ENCODE results near the gene ELANE.
"Not testable (repeated sequence)": the region's sequence is repeated elsewhere in the genome, so short reads cannot be mapped to it uniquely, and the experiment has no call there.

The ELANE gene

DNA sequence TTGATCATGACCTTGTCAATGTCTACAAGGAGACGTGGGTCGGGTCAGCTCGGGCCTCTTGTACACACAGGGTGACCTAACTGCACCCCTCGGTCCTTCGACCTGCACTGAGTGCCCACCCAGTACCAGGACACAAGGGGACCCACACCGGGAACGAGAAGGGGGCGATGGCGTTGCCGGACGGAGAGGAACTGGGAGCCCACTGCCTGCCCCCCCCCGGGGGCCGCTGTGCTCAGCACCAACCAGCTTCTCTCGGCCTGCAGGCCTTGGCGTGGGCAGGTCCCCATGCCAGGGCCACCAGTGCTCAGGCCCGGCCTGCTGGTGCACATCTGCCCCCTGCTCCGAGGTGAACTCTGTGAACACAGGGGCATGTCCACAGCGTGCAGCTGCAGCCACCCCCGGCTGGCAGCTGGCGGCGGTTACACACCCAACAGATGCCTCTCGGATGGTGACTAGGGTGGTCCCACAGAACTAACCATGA, 21.5 kb downstream of the ELANE start:
- H3K27ac Mint-ChIP-seq: no peak overlapping the region
- H3K4me1 Mint-ChIP-seq: peaks cover 30% of the 10 kb centered on the region
- ATAC-seq: no peak
- no peaks in the 10 kb centered on the region for H3K27me3 Mint-ChIP-seq
- H3K36me3 Mint-ChIP-seq: peaks cover 30% of the 10 kb centered on the region
- H3K9me3 Mint-ChIP-seq: no peaks in the 10 kb centered on the region
- no peak overlapping the region for H3K4me3 Mint-ChIP-seq

DNA sequence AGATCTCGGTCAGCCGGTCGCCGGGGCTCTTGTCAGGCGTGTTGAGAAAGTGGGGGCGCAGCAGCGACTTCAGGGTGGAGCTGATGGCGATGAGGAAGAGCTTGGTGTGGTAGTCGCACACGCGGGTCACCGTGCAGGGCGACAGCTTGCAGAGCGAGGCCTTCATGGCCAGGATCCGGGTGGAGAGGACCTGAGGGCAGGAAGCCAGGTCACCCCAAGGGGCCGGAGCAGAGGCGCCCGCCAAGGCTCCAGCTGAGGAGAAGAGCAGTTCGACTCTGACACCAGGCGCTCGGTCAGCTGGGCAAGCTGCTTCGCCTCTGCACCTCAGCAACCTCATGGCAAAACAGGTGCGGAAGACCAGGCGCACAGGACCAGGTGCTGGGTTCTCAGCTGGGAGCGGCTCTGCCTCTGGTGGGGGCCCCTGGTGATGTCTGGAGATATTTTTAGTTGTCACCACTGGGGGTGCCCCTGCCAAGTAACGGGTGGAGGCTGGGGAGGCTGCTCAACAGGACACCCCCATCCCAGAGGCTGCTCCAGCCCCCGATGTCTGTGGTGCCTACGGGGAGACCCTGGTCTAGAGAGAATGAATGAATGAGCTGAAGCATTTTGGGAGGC, 23.3 kb downstream of the ELANE start:
- Mint-ChIP-seq H3K27me3 (no peaks in the 10 kb centered on the region), H3K4me1 (peaks cover 37% of the 10 kb centered on the region), H3K36me3 (peaks cover 30% of the 10 kb centered on the region), H3K27ac (no peak overlapping the region), H3K4me3 (no peak overlapping the region), H3K9me3 (no peaks in the 10 kb centered on the region)
- ATAC-seq: no peak

DNA sequence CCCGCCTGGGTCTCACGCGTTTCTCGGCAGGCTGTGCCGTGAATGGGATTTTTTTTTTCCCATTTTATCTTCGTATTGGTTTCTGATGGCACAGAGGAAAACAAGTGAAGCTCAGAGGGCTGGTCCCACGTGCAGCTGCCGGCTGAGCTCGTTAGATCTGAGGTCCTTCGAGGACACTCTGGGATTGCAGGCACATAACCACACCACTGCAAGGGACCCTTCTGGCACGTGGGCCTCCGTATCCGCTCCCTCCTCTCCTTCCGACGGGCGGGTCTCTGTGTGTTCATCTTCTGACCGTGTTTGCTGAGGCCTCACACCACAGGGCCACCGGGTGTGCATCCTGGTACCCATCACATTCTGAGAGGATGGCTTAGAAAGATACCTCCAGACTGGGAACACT, 24.0 kb downstream of the ELANE start:
- Mint-ChIP-seq H3K27ac (no peak overlapping the region), H3K4me3 (no peak overlapping the region), H3K36me3 (peaks cover 24% of the 10 kb centered on the region), H3K9me3 (no peaks in the 10 kb centered on the region), H3K27me3 (no peaks in the 10 kb centered on the region), H3K4me1 (peaks cover 34% of the 10 kb centered on the region)
- ATAC-seq: no peak

DNA sequence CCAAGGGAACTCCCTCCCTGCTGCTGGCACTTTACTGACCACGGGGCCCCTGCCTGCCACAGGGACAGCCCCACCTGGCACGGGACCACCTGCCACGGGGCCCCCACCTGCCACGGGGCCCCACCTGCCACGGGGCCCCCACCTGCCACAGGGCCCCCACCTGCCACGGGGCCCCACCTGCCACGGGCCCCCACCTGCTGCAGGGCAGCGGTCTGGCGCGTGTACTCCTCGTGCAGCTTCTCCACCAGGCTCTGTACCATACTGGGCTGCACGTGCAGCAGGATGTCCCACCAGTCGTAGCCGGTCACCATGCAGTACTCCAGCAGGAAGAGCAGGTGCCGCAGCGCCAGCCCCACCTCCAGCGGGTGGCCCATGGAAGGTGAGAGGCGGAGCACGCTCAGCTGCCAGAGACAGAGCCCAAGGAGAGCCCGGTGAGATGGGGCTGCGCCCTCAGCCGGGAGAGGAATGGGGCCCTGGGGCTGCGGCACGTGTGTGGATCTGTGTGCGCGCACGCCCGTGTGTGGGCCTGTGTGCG, 24.7 kb downstream of the ELANE start:
- no peaks in the 10 kb centered on the region for H3K27me3 Mint-ChIP-seq
- no peak overlapping the region for H3K4me3 Mint-ChIP-seq
- no peaks in the 10 kb centered on the region for H3K9me3 Mint-ChIP-seq
- ATAC-seq: no peak
- H3K27ac Mint-ChIP-seq: no peak overlapping the region
- H3K4me1 Mint-ChIP-seq: peaks cover 26% of the 10 kb centered on the region
- peaks cover 25% of the 10 kb centered on the region for H3K36me3 Mint-ChIP-seq

DNA sequence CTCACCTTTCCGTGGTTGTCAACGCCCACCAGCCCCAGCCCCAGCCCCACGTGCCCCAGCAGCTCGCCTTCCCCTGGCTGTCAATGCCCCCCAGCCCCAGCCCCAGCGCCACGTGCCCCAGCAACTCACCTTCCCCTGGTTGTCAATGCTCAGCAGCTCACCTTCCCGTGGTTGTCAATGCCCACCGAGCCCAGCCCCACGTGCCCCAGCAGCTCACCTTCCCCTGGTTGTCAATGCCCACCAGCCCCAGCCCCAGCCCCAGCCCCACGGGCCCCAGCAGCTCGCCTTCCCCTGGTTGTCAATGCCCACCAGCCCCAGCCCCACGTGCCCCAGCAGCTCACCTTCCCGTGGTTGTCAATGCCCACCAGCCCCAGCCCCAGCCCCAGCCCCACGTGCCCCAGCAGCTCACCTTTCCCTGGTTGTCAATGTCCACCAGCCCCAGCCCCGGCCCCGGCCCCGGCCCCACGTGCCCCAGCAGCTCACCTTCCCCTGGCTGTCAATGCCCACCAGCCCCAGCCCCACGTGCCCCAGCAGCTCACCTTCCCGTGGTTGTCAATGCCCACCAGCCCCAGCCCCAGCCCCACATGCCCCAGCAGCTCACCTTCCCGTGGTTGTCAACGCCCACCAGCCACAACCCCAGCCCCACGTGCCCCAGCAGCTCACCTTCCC, 26.0 kb downstream of the ELANE start:
- not testable (repeated sequence) for H3K4me3 Mint-ChIP-seq, H3K9me3 Mint-ChIP-seq, H3K27me3 Mint-ChIP-seq, ATAC-seq, H3K27ac Mint-ChIP-seq
- Mint-ChIP-seq H3K36me3 (peaks cover 38% of the 10 kb centered on the region), H3K4me1 (peaks cover 17% of the 10 kb centered on the region)

DNA sequence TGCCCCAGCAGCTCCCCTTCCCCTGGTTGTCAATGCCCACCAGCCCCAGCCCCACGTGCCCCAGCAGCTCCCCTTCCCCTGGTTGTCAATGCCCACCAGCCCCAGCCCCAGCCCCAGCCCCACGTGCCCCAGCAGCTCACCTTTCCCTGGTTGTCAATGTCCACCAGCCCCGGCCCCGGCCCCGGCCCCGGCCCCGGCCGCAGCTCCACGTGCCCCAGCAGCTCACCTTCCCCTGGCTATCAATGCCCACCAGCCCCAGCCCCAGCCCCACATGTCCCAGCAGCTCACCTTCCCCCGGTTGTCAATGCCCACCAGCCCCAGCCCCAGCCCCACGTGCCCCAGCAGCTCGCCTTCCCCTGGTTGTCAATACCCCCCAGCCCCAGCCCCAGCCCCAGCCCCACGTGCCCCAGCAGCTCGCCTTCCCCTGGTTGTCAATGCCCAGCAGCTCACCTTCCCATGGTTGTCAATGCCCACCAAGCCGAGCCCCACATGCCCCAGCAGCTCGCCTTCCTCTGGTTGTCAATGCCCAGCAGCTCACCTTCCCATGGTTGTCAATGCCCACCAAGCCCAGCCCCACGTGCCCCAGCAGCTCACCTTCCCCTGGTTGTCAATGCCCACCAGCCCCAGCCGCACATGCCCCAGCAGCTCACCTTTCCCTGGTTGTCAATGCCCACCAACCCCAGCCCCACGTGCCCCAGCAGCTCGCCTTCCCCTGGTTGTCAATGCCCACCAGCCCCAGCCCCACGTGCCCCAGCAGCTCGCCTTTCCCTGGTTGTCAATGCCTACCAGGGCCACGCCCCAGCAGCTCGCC, 26.9 kb downstream of the ELANE start:
- not testable (repeated sequence) for H3K27me3 Mint-ChIP-seq, ATAC-seq, H3K9me3 Mint-ChIP-seq, H3K27ac Mint-ChIP-seq, H3K4me3 Mint-ChIP-seq
- peaks cover 17% of the 10 kb centered on the region for H3K4me1 Mint-ChIP-seq
- peaks cover 44% of the 10 kb centered on the region for H3K36me3 Mint-ChIP-seq

DNA sequence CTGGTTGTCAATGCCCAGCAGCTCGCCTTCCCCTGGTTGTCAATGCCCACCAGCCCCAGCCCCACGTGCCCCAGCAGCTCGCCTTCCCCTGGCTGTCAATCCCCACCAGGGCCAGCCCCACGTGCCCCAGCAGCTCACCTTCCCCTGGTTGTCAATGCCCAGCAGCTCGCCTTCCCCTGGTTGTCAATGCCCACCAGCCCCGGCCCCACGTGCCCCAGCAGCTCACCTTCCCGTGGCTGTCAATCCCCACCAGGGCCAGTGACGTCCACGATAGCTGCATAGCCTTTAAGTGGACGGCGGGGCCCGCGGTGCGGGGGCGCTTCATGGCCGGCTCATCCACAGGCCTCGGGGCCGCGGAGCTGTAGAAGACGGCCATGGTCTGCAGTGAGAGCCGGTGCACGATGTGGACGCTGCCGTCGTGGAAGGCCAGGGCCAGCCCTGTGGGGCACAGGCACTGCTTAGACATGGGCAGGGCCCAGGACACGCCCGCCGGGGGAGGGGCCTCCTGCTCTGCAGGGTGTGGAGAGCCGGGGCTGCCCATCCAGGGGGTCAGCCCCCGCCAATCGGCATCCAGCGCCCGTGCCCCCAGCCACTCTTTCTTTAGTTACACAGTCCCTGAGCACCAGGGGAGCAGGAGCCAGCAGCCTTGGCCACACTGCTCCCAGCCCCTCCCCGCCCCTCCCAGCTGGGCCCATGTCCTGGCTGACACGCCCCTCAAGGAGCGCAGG, 27.8 kb downstream of the ELANE start:
- Mint-ChIP-seq H3K4me3 (no peak overlapping the region), H3K27me3 (no peaks in the 10 kb centered on the region), H3K36me3 (peaks cover 44% of the 10 kb centered on the region), H3K9me3 (no peaks in the 10 kb centered on the region), H3K4me1 (peaks cover 17% of the 10 kb centered on the region), H3K27ac (no peak overlapping the region)
- ATAC-seq: no peak

DNA sequence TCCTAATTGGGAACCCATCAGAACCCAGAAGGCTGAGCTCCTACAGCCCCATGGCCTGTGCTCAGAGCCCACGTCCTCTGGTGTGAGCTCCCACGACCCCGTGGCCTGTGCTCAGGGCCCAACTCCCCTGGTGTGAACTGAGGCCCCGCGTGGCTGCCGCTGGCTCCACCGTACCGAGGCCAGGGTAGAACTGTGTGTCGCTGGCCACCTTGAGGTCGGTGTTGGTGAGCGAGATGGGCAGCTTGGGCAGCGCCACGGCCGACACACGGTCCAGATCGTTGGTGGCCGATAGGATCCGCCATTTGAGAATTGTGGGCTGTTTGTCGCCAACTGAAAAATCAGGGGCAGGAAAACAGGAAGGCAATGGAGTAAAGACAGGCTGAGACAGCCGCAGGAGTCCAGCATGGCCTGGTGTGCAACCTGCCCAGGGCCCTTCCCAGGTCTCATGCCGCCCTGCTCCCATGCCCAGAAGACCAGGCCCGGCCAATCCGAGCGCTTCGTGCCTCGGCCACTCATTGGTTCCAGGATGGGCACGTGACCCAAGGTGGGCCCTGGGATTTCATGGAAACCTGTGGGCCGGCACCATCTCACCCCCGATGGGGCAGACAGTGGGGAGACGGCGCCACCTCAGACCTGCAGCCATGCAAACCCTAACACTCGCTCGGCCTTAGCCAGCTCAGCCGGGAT, 29.4 kb downstream of the ELANE start:
- Mint-ChIP-seq H3K9me3 (no peaks in the 10 kb centered on the region), H3K36me3 (peaks cover 47% of the 10 kb centered on the region)

DNA sequence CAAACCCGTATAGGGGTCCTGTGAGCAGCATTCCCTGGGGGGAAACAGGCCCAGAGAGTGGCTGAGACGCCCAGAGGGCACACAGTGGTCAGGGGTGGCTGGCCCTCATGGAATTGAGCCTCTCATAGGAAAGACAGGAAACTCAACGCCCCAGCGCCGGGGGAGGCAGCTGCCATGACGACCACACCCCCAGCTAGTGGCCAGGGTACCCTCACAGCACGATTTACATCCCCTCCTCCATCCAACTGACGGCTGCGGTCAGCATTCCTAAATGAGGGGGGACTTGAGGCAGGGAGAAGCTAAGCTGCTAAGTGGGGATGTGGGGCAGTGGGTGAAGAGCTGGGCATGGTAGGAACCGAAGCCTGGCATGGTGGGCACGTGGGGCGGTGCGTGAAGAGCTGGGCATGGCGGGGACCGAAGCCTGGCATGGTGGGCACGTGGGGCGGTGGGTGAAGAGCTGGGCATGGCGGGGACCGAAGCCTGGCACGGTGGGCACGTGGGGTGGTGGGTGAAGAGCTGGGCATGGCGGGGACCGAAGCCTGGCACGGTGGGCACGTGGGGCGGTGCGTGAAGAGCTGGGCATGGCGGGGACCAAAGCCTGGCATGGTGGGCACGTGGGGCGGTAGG, 30.9 kb downstream of the ELANE start:
- no peak overlapping the region for H3K4me3 Mint-ChIP-seq
- no peak overlapping the region for H3K27ac Mint-ChIP-seq
- H3K27me3 Mint-ChIP-seq: no peaks in the 10 kb centered on the region
- H3K9me3 Mint-ChIP-seq: no peaks in the 10 kb centered on the region
- peaks cover 47% of the 10 kb centered on the region for H3K36me3 Mint-ChIP-seq
- H3K4me1 Mint-ChIP-seq: peaks cover 10% of the 10 kb centered on the region
- ATAC-seq: no peak

More for the DNA sequence above, 29.4 kb downstream of the ELANE start:
- Mint-ChIP-seq H3K27me3 (no peaks in the 10 kb centered on the region), H3K4me1 (peaks cover 10% of the 10 kb centered on the region), H3K4me3 (no peak overlapping the region), H3K27ac (no peak overlapping the region)
- ATAC-seq: no peak

DNA sequence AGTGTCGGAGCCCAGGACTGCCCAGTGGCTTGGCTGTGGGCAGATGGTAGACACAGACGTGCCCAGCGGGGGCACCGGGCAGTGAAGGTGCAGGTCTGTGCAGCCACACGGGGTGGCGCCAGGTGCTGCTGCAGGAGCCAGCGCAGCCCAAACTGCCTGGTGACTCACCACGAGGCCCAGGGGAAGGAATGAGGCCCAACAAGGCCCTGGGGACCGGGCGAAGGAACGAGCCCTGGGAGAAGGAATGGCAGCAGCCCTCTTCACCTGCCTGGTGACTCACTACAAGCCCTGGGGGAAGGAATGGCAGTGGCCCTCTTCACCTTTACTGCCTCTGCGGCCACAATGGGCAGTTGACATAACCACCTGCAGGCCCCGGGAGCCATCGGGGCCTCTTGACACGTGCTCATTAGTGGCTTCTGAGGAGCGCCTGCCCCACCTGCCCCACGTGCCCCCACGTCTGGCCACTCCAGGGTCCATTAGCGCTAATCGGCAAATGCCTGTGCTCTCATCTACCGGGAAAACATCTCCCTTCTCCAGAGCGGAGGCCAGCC, 31.6 kb downstream of the ELANE start:
- no peak overlapping the region for H3K27ac Mint-ChIP-seq
- H3K36me3 Mint-ChIP-seq: peaks cover 48% of the 10 kb centered on the region
- no peak overlapping the region for H3K4me3 Mint-ChIP-seq
- no peak for ATAC-seq
- H3K4me1 Mint-ChIP-seq: peaks cover 14% of the 10 kb centered on the region
- H3K27me3 Mint-ChIP-seq: no peaks in the 10 kb centered on the region
- no peaks in the 10 kb centered on the region for H3K9me3 Mint-ChIP-seq

DNA sequence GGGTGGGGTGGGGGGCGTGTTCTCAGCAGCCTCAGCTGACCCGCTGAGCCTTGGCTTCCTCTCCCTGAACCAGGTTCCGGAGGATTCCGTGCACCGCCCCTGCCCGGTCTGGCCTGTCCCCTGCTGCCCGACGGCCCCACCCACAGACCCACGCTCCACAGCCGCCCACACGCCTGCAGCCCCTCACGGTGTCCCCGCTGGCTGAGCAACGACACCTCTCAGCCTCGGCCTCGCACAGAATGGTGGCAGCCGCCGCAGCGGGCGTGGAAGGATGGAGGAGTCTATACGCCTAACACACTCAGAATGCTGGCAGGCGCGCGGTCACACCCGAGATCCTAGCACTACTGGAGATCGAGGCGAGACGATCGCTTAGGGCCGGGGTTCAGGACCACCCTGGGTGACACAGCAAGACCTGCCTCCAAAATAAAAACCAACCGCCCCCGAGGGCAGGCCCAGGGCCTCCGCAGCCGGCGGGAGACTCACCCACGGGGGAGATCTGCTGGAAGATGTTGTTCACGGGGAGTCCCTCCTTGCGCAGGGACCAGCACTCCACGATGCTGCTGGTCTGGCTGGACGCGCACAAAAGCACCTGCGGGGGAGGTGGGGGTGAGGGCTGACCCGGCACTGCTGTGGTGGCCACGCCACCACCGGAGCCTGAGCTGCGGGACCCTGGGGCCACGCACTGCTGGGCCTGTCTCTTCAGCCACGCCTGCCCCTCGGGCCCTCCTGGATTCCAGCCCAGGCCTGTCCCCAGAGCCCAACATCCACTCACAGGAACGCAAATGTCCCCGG, 32.5 kb downstream of the ELANE start:
- no peaks in the 10 kb centered on the region for H3K9me3 Mint-ChIP-seq
- H3K27ac Mint-ChIP-seq: no peak overlapping the region
- no peak overlapping the region for H3K4me3 Mint-ChIP-seq
- peaks cover 45% of the 10 kb centered on the region for H3K36me3 Mint-ChIP-seq
- H3K27me3 Mint-ChIP-seq: no peaks in the 10 kb centered on the region
- ATAC-seq: no peak
- peaks cover 12% of the 10 kb centered on the region for H3K4me1 Mint-ChIP-seq

DNA sequence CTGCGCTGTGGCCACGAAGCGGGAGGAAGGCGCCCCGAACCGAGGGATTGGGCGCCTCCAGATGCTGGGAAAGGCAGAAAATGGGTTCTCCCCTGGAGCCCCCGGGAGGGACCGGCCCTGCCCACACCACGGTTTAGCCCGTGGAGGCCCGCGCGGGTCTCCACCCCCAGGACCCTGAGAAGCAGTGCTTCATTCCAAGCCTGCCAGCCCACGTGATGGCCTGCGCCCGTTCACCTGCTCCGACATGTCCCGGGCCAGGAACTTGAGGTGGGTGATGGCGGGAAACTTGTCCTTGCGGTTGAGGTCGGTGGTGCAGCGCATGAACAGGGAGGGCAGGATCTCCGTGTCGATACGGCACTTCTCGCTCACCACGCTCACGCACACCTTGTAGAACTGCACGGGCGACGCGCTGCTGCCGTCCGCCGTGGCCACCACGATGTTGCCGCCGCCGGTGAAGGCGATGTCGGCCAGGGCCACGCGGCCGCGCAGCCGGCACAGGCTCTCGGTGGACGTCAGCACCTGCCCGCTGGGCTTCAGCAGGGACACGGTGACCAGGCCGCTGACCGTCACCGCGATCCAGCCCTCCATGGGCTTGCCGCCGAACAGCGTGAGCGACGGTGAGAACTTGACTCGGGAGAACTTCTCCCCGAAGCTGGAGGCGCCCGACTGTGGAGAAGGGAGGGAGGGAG, 33.6 kb downstream of the ELANE start:
- Mint-ChIP-seq H3K4me3 (no peak overlapping the region), H3K27ac (no peak overlapping the region), H3K9me3 (no peaks in the 10 kb centered on the region), H3K27me3 (no peaks in the 10 kb centered on the region), H3K36me3 (peaks cover 41% of the 10 kb centered on the region), H3K4me1 (peaks cover 12% of the 10 kb centered on the region)
- ATAC-seq: no peak

DNA sequence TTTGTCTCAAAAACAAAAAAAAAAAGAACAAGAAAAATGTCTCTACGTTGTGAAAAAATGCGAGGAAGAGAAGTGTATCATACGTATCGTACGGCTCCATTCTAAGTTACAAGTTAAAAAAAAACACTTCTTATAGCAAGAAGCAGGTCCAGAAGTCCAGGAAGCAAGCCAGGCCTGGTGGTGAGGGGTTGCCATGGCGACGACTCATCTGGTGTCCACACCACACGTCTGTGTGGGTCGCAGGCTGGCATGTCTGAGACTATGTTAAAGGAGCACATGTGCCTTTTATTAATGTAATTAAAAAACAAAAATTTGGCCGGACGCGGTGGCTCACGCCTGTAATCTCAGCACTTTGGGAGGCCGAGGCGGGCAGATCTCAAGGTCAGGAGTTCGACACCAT, 35.0 kb downstream of the ELANE start:
- Mint-ChIP-seq H3K27ac (peak overlapping the region; percentile 88), H3K9me3 (no peaks in the 10 kb centered on the region), H3K27me3 (no peaks in the 10 kb centered on the region), H3K4me1 (peaks cover 24% of the 10 kb centered on the region), H3K36me3 (peaks cover 32% of the 10 kb centered on the region), H3K4me3 (no peak overlapping the region)
- no peak for ATAC-seq
